ENCODE measurements around the gene DNMBP.
"Not testable (repeated sequence)": the region's sequence is repeated elsewhere in the genome, so short reads cannot be mapped to it uniquely, and the experiment has no call there.

The DNMBP gene

GRCh38 chr10:99958302-99958701 is 51.4 kb downstream of the DNMBP start:
- TF ChIP-seq EZH2 (optimal IDR thresholded peaks at IDR 0.05; ENCODE audit: low read depth, low read length), result no peak
- TF ChIP-seq, protein P1, sequence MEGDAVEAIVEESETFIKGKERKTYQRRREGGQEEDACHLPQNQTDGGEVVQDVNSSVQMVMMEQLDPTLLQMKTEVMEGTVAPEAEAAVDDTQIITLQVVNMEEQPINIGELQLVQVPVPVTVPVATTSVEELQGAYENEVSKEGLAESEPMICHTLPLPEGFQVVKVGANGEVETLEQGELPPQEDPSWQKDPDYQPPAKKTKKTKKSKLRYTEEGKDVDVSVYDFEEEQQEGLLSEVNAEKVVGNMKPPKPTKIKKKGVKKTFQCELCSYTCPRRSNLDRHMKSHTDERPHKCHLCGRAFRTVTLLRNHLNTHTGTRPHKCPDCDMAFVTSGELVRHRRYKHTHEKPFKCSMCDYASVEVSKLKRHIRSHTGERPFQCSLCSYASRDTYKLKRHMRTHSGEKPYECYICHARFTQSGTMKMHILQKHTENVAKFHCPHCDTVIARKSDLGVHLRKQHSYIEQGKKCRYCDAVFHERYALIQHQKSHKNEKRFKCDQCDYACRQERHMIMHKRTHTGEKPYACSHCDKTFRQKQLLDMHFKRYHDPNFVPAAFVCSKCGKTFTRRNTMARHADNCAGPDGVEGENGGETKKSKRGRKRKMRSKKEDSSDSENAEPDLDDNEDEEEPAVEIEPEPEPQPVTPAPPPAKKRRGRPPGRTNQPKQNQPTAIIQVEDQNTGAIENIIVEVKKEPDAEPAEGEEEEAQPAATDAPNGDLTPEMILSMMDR (IDR thresholded peaks at IDR 0.05; ENCODE audit: low read length), result no peak
- no peak for TF ChIP-seq EZH2phosphoT487 (IDR thresholded peaks at IDR 0.05; ENCODE audit: low read length)
- Histone ChIP-seq H3K9me2 (replicated peaks; ENCODE audit: insufficient read depth, low read length) (no peaks in the 10 kb centered on the region), H3K4me3 (ENCODE audit: low read length) (no peak overlapping the region), H3K27ac (ENCODE audit: low read length) (no peak overlapping the region), H3K9ac (ENCODE audit: low read length) (no peak overlapping the region), H3K79me2 (ENCODE audit: low read length) (no peaks in the 10 kb centered on the region), H3K27me3 (replicated peaks; ENCODE audit: insufficient read depth, low read length) (no peaks in the 10 kb centered on the region), H3K9me3 (replicated peaks; ENCODE audit: insufficient read depth, low read length) (no peaks in the 10 kb centered on the region), H3F3A (ENCODE audit: insufficient read depth, low read length) (no peaks in the 10 kb centered on the region), H3K4me2 (ENCODE audit: low read depth, low read length) (no peak overlapping the region), H3K36me3 (replicated peaks; ENCODE audit: insufficient read depth, low read length) (no peaks in the 10 kb centered on the region), H2AFZ (ENCODE audit: low read length) (no peak overlapping the region), H4K20me1 (ENCODE audit: insufficient read depth, low read length) (no peaks in the 10 kb centered on the region), H3K4me1 (ENCODE audit: low read length) (no peaks in the 10 kb centered on the region)
- DNase-seq, result no peak

GRCh38 chr10:99953510-99953909 is 56.2 kb downstream of the DNMBP start:
- not testable (repeated sequence) for H3K9ac ChIP-seq (ENCODE audit: low read length); DNase-seq; H3K36me3 ChIP-seq (replicated peaks; ENCODE audit: insufficient read depth, low read length); H4K20me1 ChIP-seq (ENCODE audit: insufficient read depth, low read length); H3K4me1 ChIP-seq (ENCODE audit: low read length); H3K9me2 ChIP-seq (replicated peaks; ENCODE audit: insufficient read depth, low read length); H3K27ac ChIP-seq (ENCODE audit: low read length); H3F3A ChIP-seq (ENCODE audit: insufficient read depth, low read length); H3K27me3 ChIP-seq (replicated peaks; ENCODE audit: insufficient read depth, low read length); H3K79me2 ChIP-seq (ENCODE audit: low read length); H3K4me2 ChIP-seq (ENCODE audit: low read depth, low read length); H3K9me3 ChIP-seq (replicated peaks; ENCODE audit: insufficient read depth, low read length); H2AFZ ChIP-seq (ENCODE audit: low read length); H3K4me3 ChIP-seq (ENCODE audit: low read length)

DNA sequence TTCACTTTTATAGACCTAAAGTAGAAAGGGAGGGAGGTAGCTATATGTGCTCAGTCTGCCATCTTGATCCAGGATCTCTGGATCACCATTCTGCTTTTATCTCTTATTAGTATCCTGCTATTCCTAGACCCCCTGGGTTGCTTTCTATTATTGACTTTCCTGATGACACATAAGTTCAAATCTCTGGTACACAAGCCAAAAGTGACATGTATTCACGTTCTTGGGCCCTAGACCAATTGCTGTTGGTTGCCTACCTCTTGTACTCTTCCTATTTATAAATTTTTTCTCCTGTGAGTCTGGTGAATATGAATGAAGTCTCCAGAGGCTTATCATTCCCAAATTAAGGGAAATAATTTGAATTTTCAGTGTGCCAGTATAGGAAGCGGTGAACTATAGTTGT is 56.9 kb downstream of the DNMBP start:
- no peaks in the 10 kb centered on the region for H3K27me3 ChIP-seq (replicated peaks; ENCODE audit: insufficient read depth, low read length)
- H3K4me1 ChIP-seq (ENCODE audit: low read length), result no peaks in the 10 kb centered on the region
- no peaks in the 10 kb centered on the region for H3K36me3 ChIP-seq (replicated peaks; ENCODE audit: insufficient read depth, low read length)
- H3K9me3 ChIP-seq (replicated peaks; ENCODE audit: insufficient read depth, low read length), result no peaks in the 10 kb centered on the region
- H3K79me2 ChIP-seq (ENCODE audit: low read length), result no peaks in the 10 kb centered on the region
- no peaks in the 10 kb centered on the region for H3F3A ChIP-seq (ENCODE audit: insufficient read depth, low read length)
- no peaks in the 10 kb centered on the region for H4K20me1 ChIP-seq (ENCODE audit: insufficient read depth, low read length)
- no peak for DNase-seq
- H3K4me3 ChIP-seq (ENCODE audit: low read length), result no peak overlapping the region
- no peak overlapping the region for H3K27ac ChIP-seq (ENCODE audit: low read length)
- no peak for TF ChIP-seq EZH2 (optimal IDR thresholded peaks at IDR 0.05; ENCODE audit: low read depth, low read length)
- TF ChIP-seq EZH2phosphoT487 (IDR thresholded peaks at IDR 0.05; ENCODE audit: low read length), result no peak
- TF ChIP-seq, protein P1 (IDR thresholded peaks at IDR 0.05; ENCODE audit: low read length), result no peak
- no peak overlapping the region for H2AFZ ChIP-seq (ENCODE audit: low read length)
- H3K9me2 ChIP-seq (replicated peaks; ENCODE audit: insufficient read depth, low read length), result no peaks in the 10 kb centered on the region
- H3K4me2 ChIP-seq (ENCODE audit: low read depth, low read length), result no peak overlapping the region
- H3K9ac ChIP-seq (ENCODE audit: low read length), result no peak overlapping the region

GRCh38 chr10:99946051-99946450 is 63.7 kb downstream of the DNMBP start:
- H3K79me2 ChIP-seq (ENCODE audit: low read length), result not testable (repeated sequence)

More at GRCh38 chr10:99946051-99946450, 63.7 kb downstream of the DNMBP start:
- H3K4me1 ChIP-seq (ENCODE audit: low read length); H3K36me3 ChIP-seq (replicated peaks; ENCODE audit: insufficient read depth, low read length); H3K27ac ChIP-seq (ENCODE audit: low read length); H3K27me3 ChIP-seq (replicated peaks; ENCODE audit: insufficient read depth, low read length); H2AFZ ChIP-seq (ENCODE audit: low read length); H3K9me2 ChIP-seq (replicated peaks; ENCODE audit: insufficient read depth, low read length); DNase-seq; H3K4me3 ChIP-seq (ENCODE audit: low read length); H3K9me3 ChIP-seq (replicated peaks; ENCODE audit: insufficient read depth, low read length); H3K4me2 ChIP-seq (ENCODE audit: low read depth, low read length); H3F3A ChIP-seq (ENCODE audit: insufficient read depth, low read length); H4K20me1 ChIP-seq (ENCODE audit: insufficient read depth, low read length); H3K9ac ChIP-seq (ENCODE audit: low read length): not testable (repeated sequence)
